ENCODE results near the gene KAZALD1. TPM values are rescaled to one million over a fixed set of nuclear protein-coding genes. Genes with fewer than 3 reads are reported as not detected.

The KAZALD1 gene
- total and polyA plus RNA-seq, 7 donors, result 1.5 to 10.7 (median 3.1) TPM

- peaks cover 0 to 46% (median 0%) of the 10 kb centered on the region in 3 donors for H3K27me3 ChIP-seq (ENCODE audit: insufficient read depth in 3 of 3, low read length in 2 of 3)
- intact Hi-C loops (cut with DNase I), result no loop called here
- H3K4me3 ChIP-seq, result peak overlapping the region; percentile 97
- DNase-seq (no peak), ATAC-seq (no peak)
- no peaks in the 10 kb centered on the region for H3K36me3 ChIP-seq (ENCODE audit: insufficient read depth in 1 of 2, low read depth in 1 of 2)
- TF ChIP-seq, protein P1, sequence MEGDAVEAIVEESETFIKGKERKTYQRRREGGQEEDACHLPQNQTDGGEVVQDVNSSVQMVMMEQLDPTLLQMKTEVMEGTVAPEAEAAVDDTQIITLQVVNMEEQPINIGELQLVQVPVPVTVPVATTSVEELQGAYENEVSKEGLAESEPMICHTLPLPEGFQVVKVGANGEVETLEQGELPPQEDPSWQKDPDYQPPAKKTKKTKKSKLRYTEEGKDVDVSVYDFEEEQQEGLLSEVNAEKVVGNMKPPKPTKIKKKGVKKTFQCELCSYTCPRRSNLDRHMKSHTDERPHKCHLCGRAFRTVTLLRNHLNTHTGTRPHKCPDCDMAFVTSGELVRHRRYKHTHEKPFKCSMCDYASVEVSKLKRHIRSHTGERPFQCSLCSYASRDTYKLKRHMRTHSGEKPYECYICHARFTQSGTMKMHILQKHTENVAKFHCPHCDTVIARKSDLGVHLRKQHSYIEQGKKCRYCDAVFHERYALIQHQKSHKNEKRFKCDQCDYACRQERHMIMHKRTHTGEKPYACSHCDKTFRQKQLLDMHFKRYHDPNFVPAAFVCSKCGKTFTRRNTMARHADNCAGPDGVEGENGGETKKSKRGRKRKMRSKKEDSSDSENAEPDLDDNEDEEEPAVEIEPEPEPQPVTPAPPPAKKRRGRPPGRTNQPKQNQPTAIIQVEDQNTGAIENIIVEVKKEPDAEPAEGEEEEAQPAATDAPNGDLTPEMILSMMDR (IDR thresholded peaks at IDR 0.05), result no peak
- peaks cover 41% of the 10 kb centered on the region for H3K4me1 ChIP-seq
- H3K9me3 ChIP-seq, result no peaks in the 10 kb centered on the region
- 42 to 46% (median 45%) methylated on average over 15 of the region's 15 CpGs for WGBS, 3 donors
- no peak overlapping the region for H3K27ac ChIP-seq
Measured at GRCh38 chr10:101063548-101064414, 2.0 kb downstream of the KAZALD1 start.

- Histone ChIP-seq H3K27ac (no peak overlapping the region), H3K4me1 (peaks cover 41% of the 10 kb centered on the region)
Measured at GRCh38 chr10:101064415-101065030, 2.7 kb downstream of the KAZALD1 start.

DNA sequence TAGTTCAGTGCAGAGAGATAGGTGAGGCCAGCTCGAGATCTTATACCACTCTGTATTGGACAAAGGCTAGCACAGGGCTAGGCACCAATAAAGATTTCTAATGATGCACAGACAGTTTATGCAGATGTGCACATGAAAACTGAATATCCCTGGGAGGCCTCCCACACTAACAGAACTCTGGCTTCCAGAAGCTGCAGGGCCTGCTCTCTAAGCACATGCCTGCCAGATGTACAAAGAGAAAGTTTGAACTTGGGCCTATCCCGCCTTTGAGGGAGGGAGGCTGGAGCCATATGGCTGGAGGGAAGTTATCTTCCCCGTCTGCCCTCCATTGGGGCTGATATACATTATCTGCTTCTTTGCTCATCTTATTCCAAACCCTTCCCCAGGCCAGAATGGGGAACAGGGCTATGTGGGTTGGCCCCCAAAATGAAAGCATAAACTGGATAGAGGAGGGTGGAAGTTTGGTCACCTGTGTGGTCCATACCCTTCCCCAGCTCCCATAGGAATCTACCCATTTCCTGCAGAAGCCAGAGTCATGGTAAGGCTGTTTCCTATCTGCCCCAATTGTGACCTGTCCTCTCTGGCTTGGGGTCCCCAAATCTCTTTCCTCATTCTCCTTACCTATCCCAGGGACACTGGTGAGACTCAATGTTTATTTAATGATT lies 3.8 kb downstream of the KAZALD1 start:
- intact Hi-C loops (cut with DNase I), result loop anchor here in 1 of 2 donors (2.0 kb wide), 1 partner anchor 25 kb away; no protein-coding TSS in a partner anchor
- TF ChIP-seq, protein P1 (IDR thresholded peaks at IDR 0.05), result no peak
- Histone ChIP-seq H3K4me1 (peaks cover 33% of the 10 kb centered on the region), H3K9me3 (no peaks in the 10 kb centered on the region), H3K27ac (no peak overlapping the region), H3K27me3 (ENCODE audit: insufficient read depth in 3 of 3, low read length in 2 of 3) (peaks cover 0 to 46% (median 0%) of the 10 kb centered on the region in 3 donors), H3K4me3 (peak overlapping the region; percentile 64), H3K36me3 (ENCODE audit: insufficient read depth in 1 of 2, low read depth in 1 of 2) (no peaks in the 10 kb centered on the region)
- DNase-seq, result no peak
- ATAC-seq, result no peak
- 75% methylated on average over 3 of the region's 3 CpGs for WGBS, 3 donors

More at GRCh38 chr10:101064415-101065030, 2.7 kb downstream of the KAZALD1 start:
- 87 to 92% (median 91%) methylated on average over 9 of the region's 9 CpGs for WGBS, 3 donors
- Histone ChIP-seq H3K9me3 (no peaks in the 10 kb centered on the region), H3K27me3 (ENCODE audit: insufficient read depth in 3 of 3, low read length in 2 of 3) (peaks cover 0 to 46% (median 0%) of the 10 kb centered on the region in 3 donors), H3K36me3 (ENCODE audit: insufficient read depth in 1 of 2, low read depth in 1 of 2) (no peaks in the 10 kb centered on the region), H3K4me3 (no peak overlapping the region)
- no peak for ATAC-seq
- TF ChIP-seq, protein P1 (IDR thresholded peaks at IDR 0.05), result no peak
- DNase-seq, result no peak
- intact Hi-C loops (cut with DNase I), result no loop called here

GRCh38 chr10:101066146-101066895 lies 4.5 kb downstream of the KAZALD1 start:
- peak; percentile 73 to 84 for DNase-seq
- Histone ChIP-seq H3K4me3 (peak overlapping the region; percentile 64), H3K27me3 (ENCODE audit: insufficient read depth in 3 of 3, low read length in 2 of 3) (peaks cover 0 to 46% (median 0%) of the 10 kb centered on the region in 3 donors), H3K4me1 (peaks cover 33% of the 10 kb centered on the region), H3K9me3 (no peaks in the 10 kb centered on the region), H3K36me3 (ENCODE audit: insufficient read depth in 1 of 2, low read depth in 1 of 2) (no peaks in the 10 kb centered on the region), H3K27ac (no peak overlapping the region)
- peak; percentile 38 to 60 (median 52) for ATAC-seq
- WGBS, 3 donors, result 3 to 4% (median 4%) methylated on average over 38 to 49 of the region's 49 CpGs
- TF ChIP-seq, protein P1 (IDR thresholded peaks at IDR 0.05), result peak; percentile 38
- intact Hi-C loops (cut with DNase I), result loop anchor here in 1 of 2 donors (2.0 kb wide), 1 partner anchor 26 kb away; no protein-coding TSS in a partner anchor

Measured in psoas muscle (tissue), 8 donors.